ENCODE data around the gene TGFBI.
"Not testable (repeated sequence)": the region's sequence is repeated elsewhere in the genome, so short reads cannot be mapped to it uniquely, and the experiment has no call there.

Gene TGFBI

DNA sequence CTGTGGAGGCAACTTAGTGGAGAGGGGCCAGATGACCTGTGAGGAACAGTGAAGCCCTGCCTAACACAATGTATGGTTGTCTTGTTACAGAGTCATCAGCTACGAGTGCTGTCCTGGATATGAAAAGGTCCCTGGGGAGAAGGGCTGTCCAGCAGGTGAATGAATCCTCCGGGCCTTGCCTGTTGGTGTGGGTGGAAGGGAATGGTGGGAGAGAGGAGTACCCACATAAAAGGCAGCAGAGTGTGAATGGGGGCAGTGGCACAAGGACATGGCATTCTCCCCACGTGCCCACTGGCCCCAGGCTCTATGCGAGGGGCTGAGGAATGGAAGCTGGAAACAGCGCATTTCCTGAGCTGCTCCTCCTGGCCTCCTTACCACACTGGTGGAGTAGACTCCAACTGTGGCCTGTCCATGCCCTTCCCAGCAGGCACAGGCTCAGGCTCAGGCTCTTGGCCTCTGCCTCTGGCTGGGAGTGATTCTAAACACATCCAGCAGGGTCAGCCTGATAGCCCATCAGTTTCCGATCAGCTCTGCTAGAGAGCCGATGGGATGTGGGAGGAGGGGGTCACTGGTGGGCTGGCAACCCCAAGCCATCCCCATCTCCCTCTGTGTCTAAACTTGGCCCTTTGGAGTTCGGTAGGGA lies 15.3 kb downstream of the TGFBI start:
- in situ Hi-C loops (cut with MboI; ENCODE audit: low sequenced_read_pairs): no loop called here

DNA sequence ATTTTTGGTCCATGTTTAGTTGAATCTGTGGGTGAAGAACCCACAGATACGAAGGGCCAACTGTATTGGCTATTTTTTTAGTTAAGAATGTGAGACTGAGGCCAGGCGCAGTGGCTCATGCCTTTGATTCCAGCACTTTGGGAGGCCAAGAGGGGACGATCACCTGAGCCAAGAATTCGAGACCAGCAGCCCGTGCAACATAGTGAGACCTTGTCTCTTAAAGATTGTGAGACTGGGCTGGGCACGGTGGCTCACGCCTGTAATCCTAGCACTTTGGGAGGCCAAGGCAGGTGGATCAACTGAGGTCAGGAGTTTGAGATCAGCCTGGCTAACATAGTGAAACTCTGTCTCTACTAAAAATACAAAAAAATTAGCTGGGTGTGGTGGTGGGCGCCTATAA lies 16.2 kb downstream of the TGFBI start:
- in situ Hi-C loops (cut with MboI; ENCODE audit: low sequenced_read_pairs): not testable (repeated sequence)

DNA sequence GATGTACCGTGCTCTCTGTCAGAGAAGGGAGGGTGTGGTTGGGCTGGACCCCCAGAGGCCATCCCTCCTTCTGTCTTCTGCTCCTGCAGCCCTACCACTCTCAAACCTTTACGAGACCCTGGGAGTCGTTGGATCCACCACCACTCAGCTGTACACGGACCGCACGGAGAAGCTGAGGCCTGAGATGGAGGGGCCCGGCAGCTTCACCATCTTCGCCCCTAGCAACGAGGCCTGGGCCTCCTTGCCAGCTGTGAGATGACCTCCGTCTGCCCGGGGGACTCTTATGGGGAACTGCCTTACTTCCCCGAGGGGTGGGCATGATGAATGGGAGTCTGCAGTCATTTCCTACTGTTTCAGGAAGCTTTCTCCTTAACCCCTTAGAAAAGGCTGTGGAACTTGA lies 17.5 kb downstream of the TGFBI start:
- in situ Hi-C loops (cut with MboI; ENCODE audit: low sequenced_read_pairs): no loop called here

DNA sequence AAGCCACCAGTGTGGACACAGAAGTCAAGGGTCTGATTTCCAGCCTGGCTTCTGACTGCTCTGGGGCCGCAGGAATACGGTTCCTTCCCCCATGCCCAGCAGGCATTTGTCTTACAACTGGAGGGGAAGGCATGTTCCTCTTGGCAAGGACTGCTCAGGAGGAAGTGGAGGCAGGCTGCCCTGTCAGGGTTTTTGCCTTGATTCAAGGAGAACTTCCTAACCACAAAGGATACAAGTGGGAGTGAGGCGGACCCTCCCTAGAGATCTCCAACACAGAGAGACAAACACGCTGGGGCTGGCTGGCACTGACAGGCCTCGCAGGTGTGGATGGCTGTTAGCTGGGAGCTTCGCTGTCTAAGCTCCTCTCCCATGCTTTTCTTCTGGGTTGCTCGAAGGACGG lies 19.1 kb downstream of the TGFBI start:
- in situ Hi-C loops (cut with MboI; ENCODE audit: low sequenced_read_pairs): no loop called here

DNA sequence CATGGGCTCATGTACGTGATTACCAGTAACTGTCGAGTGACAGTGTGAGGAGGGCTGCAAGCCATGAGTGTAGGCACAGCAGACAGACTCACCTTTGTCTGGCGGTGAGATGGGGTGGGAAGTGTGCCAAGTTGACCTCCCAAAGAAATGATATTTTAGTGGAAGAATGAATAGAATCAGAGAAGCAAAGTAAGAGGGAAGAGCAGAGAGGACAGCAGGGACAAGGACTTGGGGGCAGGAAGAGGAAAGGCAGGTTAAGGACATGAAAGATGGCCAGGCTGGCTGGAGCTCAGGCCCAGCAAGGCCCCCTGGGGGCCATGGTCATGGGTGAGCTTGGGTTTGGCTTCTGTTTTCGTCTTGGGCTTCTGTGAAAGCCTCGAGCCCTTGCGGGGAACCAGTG lies 20.2 kb downstream of the TGFBI start:
- in situ Hi-C loops (cut with MboI; ENCODE audit: low sequenced_read_pairs): no loop called here

DNA sequence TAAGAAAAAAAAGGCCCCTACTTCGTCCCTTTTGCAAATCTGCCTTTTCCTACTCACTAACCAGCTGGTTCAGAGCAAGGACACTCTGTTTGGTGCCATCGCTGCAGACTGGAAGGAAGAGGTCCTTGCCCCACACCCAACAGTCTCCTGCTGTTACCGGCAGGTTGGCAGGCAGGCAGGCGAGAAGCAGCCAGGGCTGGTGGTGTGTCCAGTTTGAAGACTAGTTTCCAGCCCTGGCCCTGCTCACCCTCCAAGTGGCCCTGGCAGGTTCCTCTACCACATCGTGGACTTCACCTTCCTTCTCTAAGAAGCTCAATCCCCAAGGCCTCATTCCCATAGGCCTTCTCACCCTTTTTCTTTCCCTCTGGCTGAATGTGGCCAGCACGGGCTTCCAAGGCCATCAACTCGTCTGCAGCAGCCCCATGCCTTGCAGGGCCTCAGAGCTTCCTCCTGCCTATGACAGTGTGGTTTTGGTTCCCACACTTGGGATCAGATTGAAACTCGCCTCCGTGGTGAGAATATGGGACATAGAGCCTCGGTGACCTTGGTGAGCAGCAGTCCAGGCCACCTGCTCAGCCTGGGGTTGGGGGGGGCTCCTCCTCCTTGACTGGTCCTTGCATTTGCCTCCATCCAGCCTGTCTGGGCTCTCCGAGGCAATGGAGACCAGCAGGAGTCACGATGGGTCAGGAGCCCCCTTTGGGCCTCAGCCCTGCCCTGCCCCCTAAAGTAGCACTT lies 22.9 kb downstream of the TGFBI start:
- in situ Hi-C loops (cut with MboI; ENCODE audit: low sequenced_read_pairs): loop anchor here (10.0 kb wide), 1 partner anchor 107 kb away; no protein-coding TSS in a partner anchor

DNA sequence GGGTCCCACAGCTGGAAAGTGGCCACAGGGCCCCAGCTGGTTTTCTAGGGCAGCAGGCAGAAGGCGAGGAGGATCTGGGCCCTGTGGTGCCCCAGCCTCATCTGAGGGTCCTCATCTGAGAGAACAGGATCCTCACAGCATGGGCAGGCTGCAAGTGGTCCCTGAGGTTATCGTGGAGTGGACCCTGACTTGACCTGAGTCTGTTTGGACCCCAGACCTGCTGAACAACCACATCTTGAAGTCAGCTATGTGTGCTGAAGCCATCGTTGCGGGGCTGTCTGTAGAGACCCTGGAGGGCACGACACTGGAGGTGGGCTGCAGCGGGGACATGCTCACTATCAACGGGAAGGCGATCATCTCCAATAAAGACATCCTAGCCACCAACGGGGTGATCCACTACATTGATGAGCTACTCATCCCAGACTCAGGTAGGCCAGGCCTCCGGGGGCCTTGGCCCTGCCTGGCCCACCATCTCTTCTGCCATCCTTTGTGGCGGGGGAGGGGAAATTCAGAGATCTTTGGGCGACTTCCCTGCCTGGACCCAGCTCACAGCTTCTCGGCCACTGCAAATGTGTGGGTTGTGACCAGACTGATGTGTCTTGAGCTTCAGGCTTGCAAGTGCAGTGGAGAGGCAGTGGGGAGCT lies 24.0 kb downstream of the TGFBI start:
- in situ Hi-C loops (cut with MboI; ENCODE audit: low sequenced_read_pairs): loop anchor here (10.0 kb wide), 1 partner anchor 108 kb away; no protein-coding TSS in a partner anchor

DNA sequence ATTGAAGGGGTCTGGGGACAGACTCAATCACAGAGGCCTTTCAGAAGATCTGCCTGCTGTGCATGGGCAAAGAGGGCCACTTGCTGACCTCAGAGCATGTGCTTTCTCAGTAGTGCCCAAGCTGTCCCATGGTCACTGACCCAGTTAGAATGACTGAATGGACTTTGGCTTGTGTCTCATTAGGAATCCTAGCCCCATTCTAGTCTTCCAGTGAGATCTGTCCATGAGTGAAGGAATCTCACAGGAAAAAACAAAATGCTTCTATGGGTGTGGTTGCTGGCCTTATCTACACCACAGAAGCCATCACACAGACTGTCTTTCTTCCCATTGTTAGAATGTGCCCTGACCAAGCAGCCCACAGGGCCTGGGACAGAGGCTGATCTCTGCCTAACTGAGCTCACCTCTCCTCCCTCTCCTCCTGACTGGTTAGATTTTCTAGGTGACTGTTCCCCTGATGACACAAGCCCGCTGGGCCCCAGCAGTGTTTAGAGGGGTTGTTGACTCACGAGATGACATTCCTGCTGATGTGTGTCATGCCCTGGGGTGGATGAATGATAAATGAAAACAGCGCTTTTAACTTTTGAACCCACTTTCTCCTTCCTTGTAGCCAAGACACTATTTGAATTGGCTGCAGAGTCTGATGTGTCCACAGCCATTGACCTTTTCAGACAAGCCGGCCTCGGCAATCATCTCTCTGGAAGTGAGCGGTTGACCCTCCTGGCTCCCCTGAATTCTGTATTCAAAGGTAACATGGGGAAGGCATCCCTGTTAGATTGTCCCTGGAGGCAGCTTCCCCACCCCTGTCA lies 24.8 kb downstream of the TGFBI start:
- in situ Hi-C loops (cut with MboI; ENCODE audit: low sequenced_read_pairs): loop anchor here (10.0 kb wide), 1 partner anchor 109 kb away; no protein-coding TSS in a partner anchor

DNA sequence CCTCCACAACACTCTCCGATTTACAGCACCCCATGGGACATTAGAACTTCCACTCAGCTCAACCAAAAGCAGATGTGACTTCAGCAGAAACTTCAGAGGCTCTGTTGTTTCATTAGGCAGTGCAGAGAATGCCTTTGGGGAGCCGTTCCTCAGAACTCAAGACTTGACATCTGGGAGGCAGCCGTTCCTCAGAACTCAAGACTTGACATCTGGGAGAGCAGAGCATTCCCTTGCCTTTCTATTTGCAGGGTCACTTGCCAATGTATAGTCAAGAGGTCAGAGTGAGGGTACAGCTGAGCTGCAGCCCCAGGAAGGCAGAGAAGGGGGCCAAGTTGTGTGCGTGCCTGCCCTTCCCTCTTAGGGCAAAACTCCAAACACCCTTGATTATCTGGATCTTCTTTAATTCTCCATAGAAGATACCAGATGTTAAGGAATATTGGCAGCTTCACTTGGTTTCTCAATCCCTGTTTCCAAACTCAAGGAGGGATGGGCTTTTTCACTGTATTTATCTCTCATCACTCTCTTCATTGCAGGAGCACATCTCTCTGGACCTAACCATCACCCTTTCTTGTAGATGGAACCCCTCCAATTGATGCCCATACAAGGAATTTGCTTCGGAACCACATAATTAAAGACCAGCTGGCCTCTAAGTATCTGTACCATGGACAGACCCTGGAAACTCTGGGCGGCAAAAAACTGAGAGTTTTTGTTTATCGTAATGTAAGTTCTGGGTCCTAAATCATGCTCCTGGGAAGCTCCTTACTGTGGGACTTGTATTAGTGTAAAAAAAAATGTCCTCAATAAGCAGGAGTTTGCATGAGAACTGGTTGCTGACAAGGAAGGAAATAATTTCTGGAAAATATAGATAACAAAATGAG lies 25.6 kb downstream of the TGFBI start:
- in situ Hi-C loops (cut with MboI; ENCODE audit: low sequenced_read_pairs): loop anchor here (10.0 kb wide), 1 partner anchor 110 kb away; no protein-coding TSS in a partner anchor

DNA sequence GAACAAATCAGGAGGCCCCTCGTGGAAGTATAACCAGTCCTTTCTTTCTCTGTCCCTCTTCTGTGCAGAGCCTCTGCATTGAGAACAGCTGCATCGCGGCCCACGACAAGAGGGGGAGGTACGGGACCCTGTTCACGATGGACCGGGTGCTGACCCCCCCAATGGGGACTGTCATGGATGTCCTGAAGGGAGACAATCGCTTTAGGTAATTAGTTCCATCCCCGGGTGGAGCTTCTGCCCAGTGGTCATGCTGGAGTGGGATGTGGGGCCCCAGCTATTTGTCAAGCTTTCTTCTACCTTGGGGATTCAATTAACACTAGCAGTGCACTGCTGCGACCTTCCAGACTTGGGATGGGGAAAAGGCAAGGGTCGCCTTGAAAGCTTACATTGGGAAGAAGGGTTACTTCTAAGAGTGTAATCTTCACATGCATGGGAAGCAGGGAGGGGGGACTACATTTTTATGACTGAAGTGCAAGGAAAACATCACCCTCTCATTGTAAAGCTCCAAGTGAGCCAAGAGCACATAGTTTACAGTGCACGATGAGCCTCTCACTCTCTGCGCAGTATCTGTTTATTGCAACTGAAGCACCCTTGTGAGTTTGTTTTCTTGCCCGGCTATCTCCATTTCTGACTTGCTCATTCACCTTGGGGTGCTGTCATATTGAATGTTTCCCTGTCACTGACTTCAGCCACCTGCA lies 27.0 kb downstream of the TGFBI start:
- in situ Hi-C loops (cut with MboI; ENCODE audit: low sequenced_read_pairs): loop anchor here (10.0 kb wide), 1 partner anchor 111 kb away; no protein-coding TSS in a partner anchor

DNA sequence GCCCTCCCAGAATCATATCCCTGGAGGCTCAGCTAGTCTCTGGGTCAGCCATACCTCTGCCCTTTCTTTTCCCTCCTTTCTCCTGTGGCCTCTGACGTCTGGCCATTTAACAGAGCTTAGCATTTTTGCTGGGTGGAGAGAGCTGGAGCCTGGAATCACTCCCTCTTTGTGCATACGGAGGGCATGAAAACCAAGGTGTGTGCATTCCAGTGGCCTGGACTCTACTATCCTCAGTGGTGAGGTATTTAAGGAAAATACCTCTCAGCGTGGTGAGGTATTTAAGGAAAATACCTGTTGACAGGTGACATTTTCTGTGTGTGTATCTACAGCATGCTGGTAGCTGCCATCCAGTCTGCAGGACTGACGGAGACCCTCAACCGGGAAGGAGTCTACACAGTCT lies 27.5 kb downstream of the TGFBI start:
- in situ Hi-C loops (cut with MboI; ENCODE audit: low sequenced_read_pairs): loop anchor here (10.0 kb wide), 1 partner anchor 112 kb away; no protein-coding TSS in a partner anchor

DNA sequence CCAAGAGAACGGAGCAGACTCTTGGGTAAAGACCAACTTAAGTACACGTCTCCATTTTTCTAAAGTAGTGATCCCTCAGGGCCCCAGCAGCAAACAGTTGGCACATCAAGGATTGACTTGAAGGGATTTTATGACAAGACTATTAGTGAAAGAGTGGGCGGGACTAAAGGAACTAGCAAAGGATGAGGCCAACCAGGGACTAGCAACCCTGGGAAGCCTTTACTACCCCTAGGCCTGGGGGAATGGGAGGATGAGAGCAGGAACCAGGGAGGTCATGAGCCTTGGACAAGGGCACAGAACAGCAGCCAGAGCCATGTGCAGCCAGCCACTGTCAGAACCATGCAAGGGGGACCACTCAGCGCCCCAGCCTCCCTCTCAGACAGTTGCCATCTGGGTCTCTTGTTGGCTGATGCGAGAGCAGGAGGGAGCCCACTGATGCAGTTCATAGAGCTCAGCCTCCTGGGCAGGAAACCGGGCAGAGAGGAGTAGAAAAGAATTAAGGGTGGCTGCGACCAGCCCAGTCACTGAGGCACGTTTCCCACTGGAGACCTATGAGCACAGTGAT lies 28.1 kb downstream of the TGFBI start:
- in situ Hi-C loops (cut with MboI; ENCODE audit: low sequenced_read_pairs): loop anchor here (10.0 kb wide), 1 partner anchor 112 kb away; no protein-coding TSS in a partner anchor

DNA sequence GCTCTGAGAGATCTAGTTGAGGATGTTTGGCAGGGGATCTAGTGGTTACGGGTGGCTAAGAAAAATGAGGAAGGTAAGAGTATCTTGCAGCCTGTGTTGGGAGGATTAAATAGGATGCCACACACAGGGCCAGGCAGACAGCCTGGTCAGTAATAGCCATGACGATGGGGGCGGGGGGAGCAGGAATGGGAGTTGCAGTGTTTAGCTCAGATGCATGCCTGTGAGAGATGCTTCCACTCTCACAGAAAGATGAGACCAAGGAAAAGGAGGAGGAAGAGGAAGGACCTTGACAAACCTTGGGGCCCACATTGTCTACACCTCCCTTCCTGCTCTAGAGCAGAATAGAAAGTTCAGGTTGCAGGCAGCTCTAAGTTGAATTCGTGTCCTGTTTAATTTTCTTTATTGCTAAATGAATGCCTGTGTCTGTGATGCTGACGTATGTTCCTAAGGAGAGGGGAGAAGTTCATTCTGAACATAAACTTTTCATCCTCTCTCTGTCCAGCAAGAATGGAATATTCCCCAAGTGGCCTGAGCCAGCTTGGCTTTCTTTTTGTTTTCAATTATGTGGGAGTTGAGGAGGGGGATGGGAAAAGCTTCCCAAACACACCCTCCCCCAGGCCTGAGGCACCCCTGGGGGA lies 28.7 kb downstream of the TGFBI start:
- in situ Hi-C loops (cut with MboI; ENCODE audit: low sequenced_read_pairs): loop anchor here (10.0 kb wide), 1 partner anchor 113 kb away; no protein-coding TSS in a partner anchor

DNA sequence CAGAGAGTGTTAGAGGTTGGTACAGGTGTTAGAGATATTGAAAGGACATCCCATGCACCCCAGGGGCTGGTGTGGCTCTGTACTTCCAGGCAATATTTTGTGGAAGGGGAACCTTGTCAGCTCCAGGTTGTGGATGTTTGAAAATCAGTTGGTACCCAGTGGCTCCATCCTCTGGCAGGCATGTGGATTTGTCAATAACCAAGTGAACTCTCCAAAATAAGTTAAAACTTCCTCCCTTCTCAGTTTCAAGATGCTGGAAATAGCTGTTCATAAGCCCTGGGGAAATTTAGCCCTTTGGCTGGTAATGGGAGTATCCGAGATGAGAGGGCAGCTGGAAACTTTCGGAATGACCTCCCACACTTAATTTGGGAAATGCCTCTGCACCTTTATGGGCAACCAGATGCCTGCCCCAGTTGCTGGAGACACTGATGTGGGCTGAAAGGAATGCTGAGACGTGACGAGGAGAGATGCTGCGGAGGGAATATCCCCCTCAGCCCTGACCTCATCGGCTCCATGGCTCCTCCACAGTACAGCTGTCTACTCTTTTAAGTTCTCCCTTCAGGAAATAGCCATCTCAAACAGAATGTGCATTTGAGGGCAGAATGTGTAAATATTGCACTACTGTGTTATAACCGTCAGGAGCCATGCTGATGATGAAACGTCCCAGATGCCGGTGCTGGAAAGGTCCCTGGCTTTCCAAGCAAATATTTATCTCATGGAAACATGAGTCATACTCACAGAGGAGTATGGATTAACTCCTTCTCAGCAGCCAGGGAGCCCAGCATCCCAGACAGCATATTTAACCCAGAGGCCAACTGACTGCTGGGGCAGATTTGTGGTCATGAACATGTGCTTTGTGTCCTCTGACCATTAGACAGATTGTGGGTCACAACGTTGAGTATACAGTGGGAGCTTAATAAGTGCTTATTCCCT lies 29.5 kb downstream of the TGFBI start:
- in situ Hi-C loops (cut with MboI; ENCODE audit: low sequenced_read_pairs): loop anchor here (10.0 kb wide), 1 partner anchor 114 kb away; no protein-coding TSS in a partner anchor

DNA sequence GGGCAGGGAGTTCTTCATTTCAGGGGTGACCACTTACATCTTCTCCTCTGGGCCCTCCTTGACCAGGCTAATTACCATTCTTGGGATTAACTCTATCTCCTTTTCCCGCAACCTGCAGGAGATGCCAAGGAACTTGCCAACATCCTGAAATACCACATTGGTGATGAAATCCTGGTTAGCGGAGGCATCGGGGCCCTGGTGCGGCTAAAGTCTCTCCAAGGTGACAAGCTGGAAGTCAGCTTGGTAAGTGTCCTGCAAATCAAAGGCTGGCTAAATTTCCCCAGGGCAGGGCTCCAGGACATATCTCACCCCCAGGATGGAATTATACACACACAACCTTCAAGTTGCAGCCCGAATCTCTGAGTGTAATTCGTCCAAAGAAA lies 30.2 kb downstream of the TGFBI start:
- in situ Hi-C loops (cut with MboI; ENCODE audit: low sequenced_read_pairs): loop anchor here (10.0 kb wide), 1 partner anchor 114 kb away; no protein-coding TSS in a partner anchor

DNA sequence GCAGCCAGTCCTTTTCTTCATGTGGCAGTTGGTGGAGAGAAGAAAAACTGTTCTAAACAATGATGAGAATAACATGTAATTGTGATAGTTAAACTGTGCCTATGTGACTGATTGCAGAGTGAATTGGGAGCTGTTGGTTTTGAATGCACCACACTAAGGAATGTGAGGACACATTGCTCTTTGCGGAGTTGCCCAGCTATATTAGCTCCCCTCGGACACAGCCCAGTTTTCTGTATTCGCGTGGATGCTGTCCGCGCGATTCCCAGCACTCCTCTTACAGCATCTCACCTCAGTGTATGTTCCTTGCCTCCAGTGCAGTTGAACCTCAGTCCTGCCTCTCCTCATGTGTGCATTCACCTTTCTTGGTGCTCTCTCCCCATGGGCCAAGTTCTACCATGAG lies 32.2 kb downstream of the TGFBI start:
- in situ Hi-C loops (cut with MboI; ENCODE audit: low sequenced_read_pairs): no loop called here
